Duodenal mucosa (tissue), 2 donors: ENCODE data around the gene SFXN3.

ENCODE experiments used
- H3K27ac ChIP-seq: one replicate; pipeline ENCODE4 v1.7.0; 2013; ENCODE audit warnings: low read depth, low read length
- H3K27me3 ChIP-seq, 2 donors: one replicate each; pipeline ENCODE4 v1.7.0; 2013; ENCODE audit warnings: low read length in 2 of 2, control low read depth in 1 of 2; ENCODE audit not compliant: insufficient read depth in 2 of 2, control insufficient read depth in 1 of 2
- H3K36me3 ChIP-seq, 2 donors: one replicate each; pipeline ENCODE4 v1.7.0; 2013; ENCODE audit warnings: low read length in 2 of 2, control low read depth in 1 of 2; ENCODE audit not compliant: insufficient read depth in 2 of 2, control insufficient read depth in 1 of 2
- H3K4me1 ChIP-seq, 2 donors: one replicate each; pipeline ENCODE4 v1.7.0; 2013; ENCODE audit warnings: low read length in 2 of 2, control low read depth in 1 of 2; ENCODE audit not compliant: insufficient read depth in 2 of 2, control insufficient read depth in 1 of 2
- H3K4me3 ChIP-seq, 2 donors: one replicate each; pipeline ENCODE4 v1.7.0; 2013; ENCODE audit warnings: low read length in 2 of 2, low read depth in 1 of 2
- H3K9ac ChIP-seq, 2 donors: one replicate each; pipeline ENCODE4 v1.7.0; 2013; ENCODE audit warnings: low read length in 2 of 2, low read depth in 1 of 2
- H3K9me3 ChIP-seq, 2 donors: one replicate each; pipeline ENCODE4 v1.7.0; 2013; ENCODE audit warnings: low read length in 2 of 2, control low read depth in 1 of 2; ENCODE audit not compliant: control insufficient read depth in 1 of 2

Gene SFXN3

GRCh38 chr10:101000127-101000914, 30.7 kb upstream of the SFXN3 start:
- H3K4me3 ChIP-seq: peak overlapping the region; percentile 52 to 76
- H3K9me3 ChIP-seq: no peaks in the 10 kb centered on the region
- H3K27me3 ChIP-seq: no peaks in the 10 kb centered on the region
- H3K36me3 ChIP-seq: peaks cover 0 to 19% of the 10 kb centered on the region in 2 donors
- H3K4me1 ChIP-seq: peaks cover 25 to 44% of the 10 kb centered on the region in 2 donors
- peak overlapping the region; percentile 80 for H3K27ac ChIP-seq
- H3K9ac ChIP-seq: peak overlapping the region; percentile 43 to 88

GRCh38 chr10:101000915-101001658, 29.9 kb upstream of the SFXN3 start:
- peaks cover 0 to 27% of the 10 kb centered on the region in 2 donors for H3K36me3 ChIP-seq
- no peaks in the 10 kb centered on the region for H3K9me3 ChIP-seq
- peaks cover 25 to 44% of the 10 kb centered on the region in 2 donors for H3K4me1 ChIP-seq
- peak overlapping the region; percentile 52 to 76 for H3K4me3 ChIP-seq
- H3K27me3 ChIP-seq: no peaks in the 10 kb centered on the region
- peak overlapping the region; percentile 0 to 88 for H3K9ac ChIP-seq
- H3K27ac ChIP-seq: peak overlapping the region; percentile 80

- Histone ChIP-seq H3K36me3 (peaks cover 0 to 32% of the 10 kb centered on the region in 2 donors), H3K9me3 (no peaks in the 10 kb centered on the region), H3K27ac (peak overlapping the region; percentile 80), H3K9ac (peak overlapping the region; percentile 18 to 54), H3K4me1 (peaks cover 25 to 42% of the 10 kb centered on the region in 2 donors), H3K4me3 (no peak overlapping the region), H3K27me3 (no peaks in the 10 kb centered on the region)
These were observed 29.4 kb upstream of the SFXN3 start for GRCh38 chr10:101001659-101002035.

GRCh38 chr10:101002456-101002855, 28.6 kb upstream of the SFXN3 start:
- H3K4me1 ChIP-seq: peaks cover 25 to 48% of the 10 kb centered on the region in 2 donors
- H3K4me3 ChIP-seq: no peak overlapping the region
- no peak overlapping the region for H3K9ac ChIP-seq
- H3K36me3 ChIP-seq: peaks cover 0 to 37% of the 10 kb centered on the region in 2 donors
- no peak overlapping the region for H3K27ac ChIP-seq
- H3K9me3 ChIP-seq: no peaks in the 10 kb centered on the region
- no peaks in the 10 kb centered on the region for H3K27me3 ChIP-seq

- Histone ChIP-seq H3K9me3 (no peaks in the 10 kb centered on the region), H3K9ac (no peak overlapping the region), H3K27ac (no peak overlapping the region), H3K4me1 (peaks cover 25 to 38% of the 10 kb centered on the region in 2 donors), H3K27me3 (no peaks in the 10 kb centered on the region), H3K4me3 (no peak overlapping the region), H3K36me3 (peaks cover 0 to 37% of the 10 kb centered on the region in 2 donors)
These were observed 27.3 kb upstream of the SFXN3 start for GRCh38 chr10:101003639-101004206.

- no peaks in the 10 kb centered on the region for H3K27me3 ChIP-seq
These were observed 25.7 kb upstream of the SFXN3 start for GRCh38 chr10:101005361-101005760.

GRCh38 chr10:101005869-101006567, 25.0 kb upstream of the SFXN3 start:
- peaks cover 11 to 26% of the 10 kb centered on the region in 2 donors for H3K4me1 ChIP-seq
- no peak overlapping the region for H3K27ac ChIP-seq
- H3K4me3 ChIP-seq: no peak overlapping the region
- H3K9ac ChIP-seq: no peak overlapping the region
- peaks cover 0 to 37% of the 10 kb centered on the region in 2 donors for H3K36me3 ChIP-seq
- H3K9me3 ChIP-seq: no peaks in the 10 kb centered on the region
- no peaks in the 10 kb centered on the region for H3K27me3 ChIP-seq

More at GRCh38 chr10:101005361-101005760, 25.7 kb upstream of the SFXN3 start:
- no peak overlapping the region for H3K9ac ChIP-seq
- no peaks in the 10 kb centered on the region for H3K9me3 ChIP-seq
- H3K4me3 ChIP-seq: no peak overlapping the region
- H3K27ac ChIP-seq: no peak overlapping the region
- H3K36me3 ChIP-seq: peaks cover 0 to 37% of the 10 kb centered on the region in 2 donors
- H3K4me1 ChIP-seq: peaks cover 18 to 30% of the 10 kb centered on the region in 2 donors

- H3K9ac ChIP-seq: no peak overlapping the region
- H3K27me3 ChIP-seq: no peaks in the 10 kb centered on the region
- H3K4me3 ChIP-seq: no peak overlapping the region
- peaks cover 0 to 37% of the 10 kb centered on the region in 2 donors for H3K36me3 ChIP-seq
- no peaks in the 10 kb centered on the region for H3K9me3 ChIP-seq
- no peak overlapping the region for H3K27ac ChIP-seq
- H3K4me1 ChIP-seq: peaks cover 8 to 19% of the 10 kb centered on the region in 2 donors
These were observed 24.4 kb upstream of the SFXN3 start for GRCh38 chr10:101006593-101007098.

- Histone ChIP-seq H3K9ac (no peak overlapping the region), H3K36me3 (peaks cover 0 to 37% of the 10 kb centered on the region in 2 donors), H3K27me3 (no peaks in the 10 kb centered on the region), H3K4me3 (no peak overlapping the region), H3K4me1 (peaks cover 4 to 14% of the 10 kb centered on the region in 2 donors), H3K9me3 (no peaks in the 10 kb centered on the region), H3K27ac (peak overlapping the region; percentile 17)
These were observed 23.8 kb upstream of the SFXN3 start for GRCh38 chr10:101007099-101007711.
